ENCODE results near the gene CFP. TPM values are rescaled to one million over a fixed set of nuclear protein-coding genes. Genes with fewer than 3 reads are reported as not detected.

Gene CFP
- total and polyA plus RNA-seq, 8 donors, result 0.31 to 4.1 (median 1.6) TPM

DNA sequence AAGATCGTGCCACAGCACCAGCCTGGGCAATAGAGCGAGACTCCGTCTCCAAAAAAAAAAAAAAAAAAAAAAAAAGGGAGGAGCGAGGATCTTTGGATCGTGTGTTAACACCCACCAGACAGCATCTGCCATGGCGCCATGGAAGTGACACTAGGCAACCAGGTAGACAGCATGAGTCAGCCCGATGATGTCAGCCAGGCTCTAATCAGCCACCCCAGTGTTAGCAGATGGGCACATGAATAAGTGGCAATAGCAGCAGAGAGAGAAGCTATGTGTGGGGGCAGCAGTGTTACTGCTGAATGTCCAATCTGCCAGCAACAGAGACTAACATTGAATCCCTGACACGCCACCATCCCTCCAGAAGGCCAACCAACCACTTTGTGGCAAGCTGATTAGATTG lies 16.6 kb downstream of the CFP start:
- no peak overlapping the region for H3K4me3 ChIP-seq
- TF ChIP-seq, protein P1, sequence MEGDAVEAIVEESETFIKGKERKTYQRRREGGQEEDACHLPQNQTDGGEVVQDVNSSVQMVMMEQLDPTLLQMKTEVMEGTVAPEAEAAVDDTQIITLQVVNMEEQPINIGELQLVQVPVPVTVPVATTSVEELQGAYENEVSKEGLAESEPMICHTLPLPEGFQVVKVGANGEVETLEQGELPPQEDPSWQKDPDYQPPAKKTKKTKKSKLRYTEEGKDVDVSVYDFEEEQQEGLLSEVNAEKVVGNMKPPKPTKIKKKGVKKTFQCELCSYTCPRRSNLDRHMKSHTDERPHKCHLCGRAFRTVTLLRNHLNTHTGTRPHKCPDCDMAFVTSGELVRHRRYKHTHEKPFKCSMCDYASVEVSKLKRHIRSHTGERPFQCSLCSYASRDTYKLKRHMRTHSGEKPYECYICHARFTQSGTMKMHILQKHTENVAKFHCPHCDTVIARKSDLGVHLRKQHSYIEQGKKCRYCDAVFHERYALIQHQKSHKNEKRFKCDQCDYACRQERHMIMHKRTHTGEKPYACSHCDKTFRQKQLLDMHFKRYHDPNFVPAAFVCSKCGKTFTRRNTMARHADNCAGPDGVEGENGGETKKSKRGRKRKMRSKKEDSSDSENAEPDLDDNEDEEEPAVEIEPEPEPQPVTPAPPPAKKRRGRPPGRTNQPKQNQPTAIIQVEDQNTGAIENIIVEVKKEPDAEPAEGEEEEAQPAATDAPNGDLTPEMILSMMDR (IDR thresholded peaks at IDR 0.05), result no peak
- ATAC-seq, result peak in 1 of 4 donors; percentile 47
- DNase-seq, result no peak
- no peaks in the 10 kb centered on the region for H3K4me1 ChIP-seq
- H3K9me3 ChIP-seq, result no peaks in the 10 kb centered on the region
- no peaks in the 10 kb centered on the region for H3K27me3 ChIP-seq
- no peak overlapping the region for H3K27ac ChIP-seq
- WGBS, 2 donors, result 81 to 82% methylated on average over 8 of the region's 8 CpGs
- FAIRE-seq, result no peak
- H3K36me3 ChIP-seq, result no peaks in the 10 kb centered on the region
- intact Hi-C loops (cut with DNase I), result no loop called here

DNA sequence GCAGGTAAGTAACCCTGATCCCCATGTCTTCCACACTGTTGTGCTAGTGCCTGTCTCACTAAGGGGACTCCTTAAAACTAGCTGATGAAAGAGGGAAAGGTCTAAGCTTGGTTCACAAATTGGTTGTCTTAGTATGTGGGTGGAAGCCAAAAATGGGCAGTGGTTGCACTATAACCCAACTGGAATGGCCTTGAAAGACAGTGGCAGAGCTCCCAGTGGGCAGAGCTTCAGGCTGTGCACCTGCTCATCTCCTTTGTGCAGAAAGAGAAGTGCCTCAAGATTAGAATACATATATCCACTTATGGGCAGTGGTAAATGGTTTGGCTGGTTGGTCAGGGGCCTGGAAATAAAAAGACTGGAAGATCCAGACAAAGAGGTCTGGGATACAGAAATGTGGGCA lies 17.3 kb downstream of the CFP start:
- ATAC-seq, result no peak
- TF ChIP-seq, protein P1 (IDR thresholded peaks at IDR 0.05), result no peak

DNA sequence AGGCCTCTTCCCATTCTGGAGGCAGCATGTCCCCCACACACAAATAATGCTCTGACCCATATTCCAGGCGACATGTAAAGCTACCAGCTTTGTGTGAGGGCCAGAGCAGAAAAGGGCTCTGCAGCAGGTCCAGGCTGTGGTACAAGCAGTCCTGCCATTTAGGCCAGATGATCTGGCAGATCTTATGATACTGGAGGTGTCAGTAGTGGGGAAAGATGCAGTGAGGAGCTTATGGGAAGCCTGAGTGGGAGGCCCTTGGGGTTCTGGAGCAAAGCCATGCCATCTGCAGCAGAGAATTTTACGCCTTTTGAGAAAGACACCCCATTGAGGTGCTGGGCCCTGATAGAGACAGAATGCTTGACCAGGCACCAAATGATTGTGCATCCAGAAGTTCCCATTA lies 17.8 kb downstream of the CFP start:
- Histone ChIP-seq H3K36me3 (no peaks in the 10 kb centered on the region), H3K4me3 (no peak overlapping the region), H3K9me3 (no peaks in the 10 kb centered on the region), H3K27ac (no peak overlapping the region), H3K4me1 (no peaks in the 10 kb centered on the region), H3K27me3 (no peaks in the 10 kb centered on the region)
- DNase-seq (no peak), FAIRE-seq (no peak), ATAC-seq (no peak)
- intact Hi-C loops (cut with DNase I), result no loop called here
- 60 to 86% methylated on average over 2 of the region's 2 CpGs for WGBS, 2 donors
- TF ChIP-seq, protein P1 (IDR thresholded peaks at IDR 0.05), result no peak

More for the DNA sequence above, 17.3 kb downstream of the CFP start:
- no peak overlapping the region for H3K27ac ChIP-seq
- intact Hi-C loops (cut with DNase I), result no loop called here
- no peaks in the 10 kb centered on the region for H3K36me3 ChIP-seq
- H3K4me1 ChIP-seq, result no peaks in the 10 kb centered on the region
- no peaks in the 10 kb centered on the region for H3K9me3 ChIP-seq
- H3K27me3 ChIP-seq, result no peaks in the 10 kb centered on the region
- no peak for FAIRE-seq
- no peak overlapping the region for H3K4me3 ChIP-seq
- no peak for DNase-seq

DNA sequence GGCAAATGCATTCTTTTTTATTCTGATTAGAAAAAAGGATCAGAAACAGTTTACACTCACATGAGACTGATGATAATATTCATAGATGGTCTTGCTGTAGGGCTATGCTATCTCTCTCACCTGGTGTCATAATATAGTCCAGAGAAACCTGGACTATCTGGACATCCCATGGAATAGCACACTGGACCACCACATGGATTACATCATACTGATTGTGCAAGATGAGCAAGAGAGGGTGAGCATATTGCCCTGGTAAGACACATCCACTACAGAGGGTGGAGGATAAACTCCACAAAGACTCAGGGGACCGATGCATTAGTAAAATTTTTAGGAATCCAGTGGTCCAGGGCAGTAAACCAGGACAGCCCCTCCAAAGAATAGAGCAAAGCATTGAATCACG lies 18.2 kb downstream of the CFP start:
- FAIRE-seq (no peak), DNase-seq (no peak)
- H3K4me1 ChIP-seq, result no peaks in the 10 kb centered on the region

DNA sequence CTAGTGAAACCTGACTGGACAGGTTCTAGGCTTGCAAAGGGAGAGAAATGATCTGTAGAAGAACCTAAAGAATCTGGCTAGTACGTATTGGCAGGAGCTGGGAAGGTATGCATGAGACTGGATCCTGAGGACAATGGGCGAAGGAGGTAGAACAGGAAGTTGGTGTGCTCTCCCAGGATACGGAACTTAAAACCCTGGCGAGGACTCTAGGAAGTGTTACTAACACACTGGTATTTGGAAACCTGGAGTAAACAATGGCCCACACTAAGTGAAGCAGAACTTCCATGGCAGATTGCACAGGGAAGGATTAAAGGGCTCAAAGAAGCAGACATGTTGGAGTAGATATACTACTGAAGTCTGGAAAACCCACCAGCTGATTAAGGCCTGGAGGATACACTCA lies 19.2 kb downstream of the CFP start:
- intact Hi-C loops (cut with DNase I), result no loop called here
- DNase-seq (no peak), ATAC-seq (no peak), FAIRE-seq (no peak)
- no peak overlapping the region for H3K27ac ChIP-seq
- no peaks in the 10 kb centered on the region for H3K27me3 ChIP-seq
- H3K9me3 ChIP-seq, result no peaks in the 10 kb centered on the region
- TF ChIP-seq, protein P1 (IDR thresholded peaks at IDR 0.05), result no peak
- WGBS, 2 donors, result 80 to 87% methylated on average over 4 of the region's 4 CpGs
- H3K36me3 ChIP-seq, result no peaks in the 10 kb centered on the region
- no peak overlapping the region for H3K4me3 ChIP-seq
- H3K4me1 ChIP-seq, result no peaks in the 10 kb centered on the region

More for the DNA sequence above, 18.2 kb downstream of the CFP start:
- H3K9me3 ChIP-seq, result no peaks in the 10 kb centered on the region
- H3K36me3 ChIP-seq, result no peaks in the 10 kb centered on the region
- WGBS, 2 donors, result 71 to 78% methylated on average over 2 of the region's 2 CpGs
- intact Hi-C loops (cut with DNase I), result no loop called here
- H3K4me3 ChIP-seq, result no peak overlapping the region
- no peak for ATAC-seq
- TF ChIP-seq, protein P1 (IDR thresholded peaks at IDR 0.05), result no peak
- H3K27me3 ChIP-seq, result no peaks in the 10 kb centered on the region
- no peak overlapping the region for H3K27ac ChIP-seq

All from pancreas (tissue), 10 donors.